Upper lobe of left lung (tissue), 4 donors: Measurements from ENCODE around the gene EPB41L1.

ENCODE experiments used
- EP300 ChIP-seq, 4 donors: sonication (generic); formaldehyde crosslinking; IDR thresholded peaks; one replicate each; pipeline ENCODE4 v1.5.1; 2017; ENCODE audit warnings: antibody characterized with exemption in 4 of 4, control low read depth in 2 of 4
- POLR2A ChIP-seq, 4 donors: fragments of 450-650 bp; IDR thresholded peaks; one replicate each; pipeline ENCODE4 v1.5.1; 2016 to 2017; ENCODE audit warnings: antibody characterized with exemption in 4 of 4, mild to moderate bottlenecking in 2 of 4
- POLR2AphosphoS5 ChIP-seq, 2 donors: sonication (generic); formaldehyde crosslinking; IDR thresholded peaks; one replicate each; pipeline ENCODE4 v1.5.1; 2017; ENCODE audit warnings: antibody characterized with exemption in 2 of 2
- TF ChIP-seq, protein P1 (sequence below), 6 experiments: fragments of 450-650 bp in 4 of 6; fragments of 200-600 bp in 2 of 6; sonication (generic) in 2 of 6; IDR thresholded peaks; one replicate each; pipeline ENCODE4 v1.5.1; 2016 to 2019; ENCODE audit warnings: antibody characterized with exemption in 6 of 6

DNA sequence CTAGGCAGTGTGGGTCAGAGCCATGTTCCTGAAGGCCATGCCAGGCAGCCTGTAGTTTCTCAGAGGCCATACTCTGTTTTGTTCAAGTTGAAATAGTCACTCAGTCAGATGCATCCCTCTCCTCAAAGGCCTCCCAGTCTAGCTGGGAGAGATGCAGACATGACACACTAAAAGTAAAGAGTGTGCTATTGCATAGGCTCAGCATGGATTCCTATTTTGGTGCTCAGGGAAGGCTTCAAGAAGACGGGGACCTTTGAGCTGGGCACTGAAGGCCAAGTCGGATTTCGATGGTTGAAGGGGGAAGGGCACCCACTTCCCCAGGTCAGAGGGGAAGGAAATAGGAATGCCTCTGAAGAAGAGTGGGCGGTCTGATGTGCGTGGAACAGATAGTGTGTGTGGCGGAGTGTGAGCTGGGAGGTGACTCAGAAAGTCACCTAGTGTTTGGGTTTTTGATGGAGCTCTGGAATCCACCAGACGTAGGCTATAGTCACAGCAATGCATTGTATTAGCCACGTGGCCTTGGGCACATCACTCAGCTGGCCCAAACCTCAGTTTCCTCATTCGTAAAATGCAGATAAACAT, 3.7 kb downstream of the EPB41L1 start:
- TF ChIP-seq POLR2AphosphoS5 (IDR thresholded peaks at IDR 0.05) (no peak), POLR2A (IDR thresholded peaks at IDR 0.05) (no peak), EP300 (IDR thresholded peaks at IDR 0.05) (no peak)
- TF ChIP-seq, protein P1, sequence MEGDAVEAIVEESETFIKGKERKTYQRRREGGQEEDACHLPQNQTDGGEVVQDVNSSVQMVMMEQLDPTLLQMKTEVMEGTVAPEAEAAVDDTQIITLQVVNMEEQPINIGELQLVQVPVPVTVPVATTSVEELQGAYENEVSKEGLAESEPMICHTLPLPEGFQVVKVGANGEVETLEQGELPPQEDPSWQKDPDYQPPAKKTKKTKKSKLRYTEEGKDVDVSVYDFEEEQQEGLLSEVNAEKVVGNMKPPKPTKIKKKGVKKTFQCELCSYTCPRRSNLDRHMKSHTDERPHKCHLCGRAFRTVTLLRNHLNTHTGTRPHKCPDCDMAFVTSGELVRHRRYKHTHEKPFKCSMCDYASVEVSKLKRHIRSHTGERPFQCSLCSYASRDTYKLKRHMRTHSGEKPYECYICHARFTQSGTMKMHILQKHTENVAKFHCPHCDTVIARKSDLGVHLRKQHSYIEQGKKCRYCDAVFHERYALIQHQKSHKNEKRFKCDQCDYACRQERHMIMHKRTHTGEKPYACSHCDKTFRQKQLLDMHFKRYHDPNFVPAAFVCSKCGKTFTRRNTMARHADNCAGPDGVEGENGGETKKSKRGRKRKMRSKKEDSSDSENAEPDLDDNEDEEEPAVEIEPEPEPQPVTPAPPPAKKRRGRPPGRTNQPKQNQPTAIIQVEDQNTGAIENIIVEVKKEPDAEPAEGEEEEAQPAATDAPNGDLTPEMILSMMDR (IDR thresholded peaks at IDR 0.05), result no peak
